Kidney epithelial cell (primary cell): ENCODE measurements around the gene SOHLH2. TPM values are rescaled to one million over a fixed set of nuclear protein-coding genes. Genes with fewer than 3 reads are reported as not detected.
A peak's percentile ranks its signal among the peaks of the same experiment; 100 is the strongest.

Source experiments
- DNase-seq: peaks from one replicate; pipeline ENCODE4 v3.0.0-alpha.2; 2010; ENCODE audit warnings: low read depth
- H3K27me3 ChIP-seq: 2 replicates; pipeline ENCODE4 v1.6.0; 2011; ENCODE audit warnings: low read length; ENCODE audit not compliant: control insufficient read depth, insufficient read depth
- H3K36me3 ChIP-seq: 2 replicates; pipeline ENCODE4 v1.5.1; 2011; ENCODE audit warnings: low read length; ENCODE audit not compliant: control insufficient read depth, insufficient read depth
- H3K4me3 ChIP-seq: 2 replicates; pipeline ENCODE4 v1.5.1; 2011; ENCODE audit warnings: low read depth, mild to moderate bottlenecking, control low read depth, low read length
- total RNA-seq: library from RNA; depleted of rRNA; stranded (reverse); fragments of >200 nt; gene quantifications from 2 replicates; pipeline ENCODE4 v1.2.3, GENCODE V29; 2015
- TF ChIP-seq, protein P1 (sequence below): IDR thresholded peaks from 2 replicates; pipeline ENCODE4 v1.5.1; 2011; ENCODE audit warnings: mild to moderate bottlenecking, moderate library complexity, low read length, control low read depth, inconsistent platforms; ENCODE audit not compliant: insufficient read depth, poor library complexity, severe bottlenecking

SOHLH2 gene
- total RNA-seq, 1 donor from 2014 or later = not detected

- Histone ChIP-seq H3K36me3 (no peaks in the 10 kb centered on the region), H3K27me3 (no peaks in the 10 kb centered on the region), H3K4me3 (no peak overlapping the region)
- TF ChIP-seq, protein P1, sequence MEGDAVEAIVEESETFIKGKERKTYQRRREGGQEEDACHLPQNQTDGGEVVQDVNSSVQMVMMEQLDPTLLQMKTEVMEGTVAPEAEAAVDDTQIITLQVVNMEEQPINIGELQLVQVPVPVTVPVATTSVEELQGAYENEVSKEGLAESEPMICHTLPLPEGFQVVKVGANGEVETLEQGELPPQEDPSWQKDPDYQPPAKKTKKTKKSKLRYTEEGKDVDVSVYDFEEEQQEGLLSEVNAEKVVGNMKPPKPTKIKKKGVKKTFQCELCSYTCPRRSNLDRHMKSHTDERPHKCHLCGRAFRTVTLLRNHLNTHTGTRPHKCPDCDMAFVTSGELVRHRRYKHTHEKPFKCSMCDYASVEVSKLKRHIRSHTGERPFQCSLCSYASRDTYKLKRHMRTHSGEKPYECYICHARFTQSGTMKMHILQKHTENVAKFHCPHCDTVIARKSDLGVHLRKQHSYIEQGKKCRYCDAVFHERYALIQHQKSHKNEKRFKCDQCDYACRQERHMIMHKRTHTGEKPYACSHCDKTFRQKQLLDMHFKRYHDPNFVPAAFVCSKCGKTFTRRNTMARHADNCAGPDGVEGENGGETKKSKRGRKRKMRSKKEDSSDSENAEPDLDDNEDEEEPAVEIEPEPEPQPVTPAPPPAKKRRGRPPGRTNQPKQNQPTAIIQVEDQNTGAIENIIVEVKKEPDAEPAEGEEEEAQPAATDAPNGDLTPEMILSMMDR = no peak
- DNase-seq = no peak
Measured at GRCh38 chr13:36183901-36184300, 30.5 kb downstream of the SOHLH2 start.

DNA sequence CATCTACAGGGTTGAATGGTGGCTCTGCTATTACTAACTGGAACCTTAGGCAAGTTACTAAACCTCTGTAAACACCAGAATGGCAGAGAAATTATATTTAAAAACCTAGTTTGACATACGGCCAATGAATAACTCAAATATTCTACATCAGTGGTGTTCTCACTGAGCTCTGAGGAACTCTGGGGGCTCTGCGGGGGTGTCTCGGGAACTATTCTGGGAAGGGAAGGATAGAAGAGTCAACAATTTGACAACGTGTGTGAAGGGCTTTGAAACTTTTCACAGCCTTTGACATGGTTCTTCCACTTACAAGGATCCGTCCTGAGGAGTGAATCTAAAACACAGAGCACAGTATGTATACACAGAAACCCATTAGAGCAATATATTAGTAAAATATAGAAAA is 38.7 kb downstream of the SOHLH2 start:
- TF ChIP-seq, protein P1 = no peak
- no peak overlapping the region for H3K4me3 ChIP-seq
- no peak for DNase-seq
- H3K27me3 ChIP-seq = no peaks in the 10 kb centered on the region
- no peaks in the 10 kb centered on the region for H3K36me3 ChIP-seq

GRCh38 chr13:36174923-36175322 is 39.4 kb downstream of the SOHLH2 start:
- no peaks in the 10 kb centered on the region for H3K36me3 ChIP-seq
- TF ChIP-seq, protein P1 = no peak
- H3K4me3 ChIP-seq = no peak overlapping the region
- H3K27me3 ChIP-seq = no peaks in the 10 kb centered on the region
- no peak for DNase-seq

DNA sequence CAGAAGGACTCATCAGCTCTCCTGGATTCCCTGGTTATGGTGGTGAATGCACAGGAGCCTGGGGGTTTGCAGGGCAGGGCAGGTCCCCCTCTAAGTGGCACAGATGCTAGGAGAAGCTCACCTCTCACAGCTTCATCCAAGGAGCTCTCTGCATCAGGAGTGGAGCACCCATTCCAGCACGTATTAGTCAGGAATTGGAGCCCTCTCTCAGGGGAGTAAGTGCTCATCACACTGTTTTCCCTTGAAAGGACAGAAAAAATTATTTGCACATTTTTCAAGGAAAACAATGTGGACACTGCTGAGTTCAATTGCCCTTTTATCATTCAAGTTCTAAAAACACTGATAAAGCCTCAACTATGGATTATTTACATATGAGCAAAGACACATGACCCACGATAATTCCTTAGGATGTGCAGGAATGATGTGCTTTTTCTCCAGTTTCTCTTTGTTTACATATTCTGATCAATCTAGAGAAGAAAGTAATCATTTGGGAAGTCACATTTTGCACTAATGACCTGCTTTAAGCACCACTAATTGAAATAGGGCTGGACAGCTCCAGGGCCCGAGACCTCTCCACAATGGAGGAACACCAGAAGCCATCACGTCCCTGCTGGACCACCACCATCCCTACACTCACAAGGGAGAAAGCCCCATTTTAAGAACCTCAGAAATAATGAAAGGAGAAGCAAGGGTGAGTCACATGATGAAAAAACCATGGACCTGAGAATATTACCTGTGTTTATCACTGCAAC is 40.6 kb downstream of the SOHLH2 start:
- DNase-seq = no peak
- TF ChIP-seq, protein P1 = no peak
- H3K27me3 ChIP-seq = no peaks in the 10 kb centered on the region
- H3K4me3 ChIP-seq = no peak overlapping the region
- no peaks in the 10 kb centered on the region for H3K36me3 ChIP-seq

GRCh38 chr13:36166046-36166445 is 48.3 kb downstream of the SOHLH2 start:
- DNase-seq = no peak
- TF ChIP-seq, protein P1 = no peak
- Histone ChIP-seq H3K27me3 (no peaks in the 10 kb centered on the region), H3K36me3 (no peaks in the 10 kb centered on the region), H3K4me3 (no peak overlapping the region)

DNA sequence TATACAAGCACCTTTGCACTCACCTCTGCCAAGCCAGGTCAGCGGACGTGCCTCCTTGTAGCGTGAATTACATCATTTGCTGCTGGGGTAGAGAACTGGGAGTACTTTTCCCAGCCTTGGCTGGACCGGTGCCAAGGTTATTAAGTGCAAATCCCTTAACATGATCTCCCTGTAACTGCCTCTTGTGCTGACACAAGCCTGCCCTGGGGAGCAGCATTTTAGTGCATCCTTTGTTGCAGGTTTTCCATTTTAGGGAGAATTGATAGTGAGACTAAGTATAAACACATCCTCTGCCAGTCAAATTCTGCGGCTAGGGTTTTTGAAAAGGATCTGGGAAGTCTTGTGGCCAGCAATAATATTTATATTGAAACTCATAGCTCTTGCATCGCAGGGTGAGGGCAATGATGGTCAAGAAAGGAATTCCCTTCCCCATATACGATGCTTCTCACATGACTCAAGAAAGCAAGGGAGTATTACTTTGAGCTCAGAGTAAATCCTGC is 50.5 kb downstream of the SOHLH2 start:
- no peaks in the 10 kb centered on the region for H3K36me3 ChIP-seq
- peak; percentile 45 for DNase-seq

More for the DNA sequence above, 50.5 kb downstream of the SOHLH2 start:
- no peaks in the 10 kb centered on the region for H3K27me3 ChIP-seq
- TF ChIP-seq, protein P1 = no peak
- no peak overlapping the region for H3K4me3 ChIP-seq
